Mesendoderm (in vitro differentiated cells): ENCODE data around the gene DNPH1.

Source experiments
- DNase-seq: peaks from one replicate; pipeline ENCODE4 v3.0.0; 2013
- H2AK5ac ChIP-seq: 2 replicates; pipeline ENCODE4 v1.6.1; 2013; ENCODE audit warnings: low read length, inconsistent platforms
- H2BK120ac ChIP-seq: 2 replicates; pipeline ENCODE4 v1.6.1; 2013; ENCODE audit warnings: low read depth, mild to moderate bottlenecking, low read length, moderate library complexity, mixed read lengths
- H2BK15ac ChIP-seq: replicated peaks from 2 replicates; pipeline ENCODE4 v1.6.1; 2013; ENCODE audit warnings: low read depth, mild to moderate bottlenecking, moderate library complexity
- H2BK5ac ChIP-seq: 2 replicates; pipeline ENCODE4 v1.6.1; 2013; ENCODE audit warnings: low read length, inconsistent platforms
- H3K18ac ChIP-seq: 2 replicates; pipeline ENCODE4 v1.6.1; 2013; ENCODE audit warnings: mild to moderate bottlenecking, low read length, mixed read lengths
- H3K23ac ChIP-seq: one replicate; pipeline ENCODE4 v1.6.1; 2013; ENCODE audit warnings: low read length
- H3K27ac ChIP-seq: 2 replicates; pipeline ENCODE4 v1.5.1; 2013; ENCODE audit warnings: low read depth, mild to moderate bottlenecking, inconsistent platforms, low read length, moderate library complexity
- H3K27me3 ChIP-seq: 2 replicates; pipeline ENCODE4 v1.6.1; 2013; ENCODE audit warnings: low read length, control low read depth, mild to moderate bottlenecking, inconsistent platforms; ENCODE audit not compliant: insufficient read depth, poor library complexity
- H3K36me3 ChIP-seq: 2 replicates; pipeline ENCODE4 v1.6.1; 2013; ENCODE audit warnings: low read length, inconsistent platforms; ENCODE audit not compliant: control insufficient read depth, insufficient read depth
- H3K4ac ChIP-seq: one replicate; pipeline ENCODE4 v1.6.1; 2013; ENCODE audit warnings: low read depth, mild to moderate bottlenecking, low read length, moderate library complexity
- H3K4me1 ChIP-seq: 2 replicates; pipeline ENCODE4 v1.6.1; 2013; ENCODE audit warnings: low read depth, low read length, inconsistent platforms; ENCODE audit not compliant: control insufficient read depth
- H3K4me2 ChIP-seq: 2 replicates; pipeline ENCODE4 v1.6.1; 2013; ENCODE audit warnings: low read length
- H3K4me3 ChIP-seq: 2 replicates; pipeline ENCODE4 v1.5.1; 2013; ENCODE audit warnings: mild to moderate bottlenecking, low read length
- H3K56ac ChIP-seq: one replicate; pipeline ENCODE4 v1.6.1; 2013; ENCODE audit warnings: low read length
- H3K79me1 ChIP-seq: 2 replicates; pipeline ENCODE4 v1.6.1; 2013; ENCODE audit warnings: low read length, inconsistent platforms
- H3K79me2 ChIP-seq: 2 replicates; pipeline ENCODE4 v1.6.1; 2013; ENCODE audit warnings: mild to moderate bottlenecking, low read length; ENCODE audit not compliant: control insufficient read depth, insufficient read depth
- H3K9ac ChIP-seq: 2 replicates; pipeline ENCODE4 v1.6.1; 2013; ENCODE audit warnings: low read length, inconsistent platforms
- H4K5ac ChIP-seq: one replicate; pipeline ENCODE4 v1.6.1; 2013; ENCODE audit warnings: low read length
- H4K8ac ChIP-seq: one replicate; pipeline ENCODE4 v1.6.1; 2013; ENCODE audit warnings: low read depth, mild to moderate bottlenecking, control low read depth, low read length, moderate library complexity
- WGBS: extraction: QIAGEN DNeasy Blood & Tissue Kit; methylation state at CpG from one replicate; pipeline ENCODE4 v1.1.7; 2013; ENCODE audit warnings: low lambda C conversion rate, missing lambda C conversion rate; ENCODE audit not compliant: insufficient coverage; ENCODE audit errors: extremely low coverage; 5-methylcytosine and 5-hydroxymethylcytosine counted together

The DNPH1 gene

GRCh38 chr6:43250992-43251373, 21.7 kb upstream of the DNPH1 start:
- Histone ChIP-seq H3K9ac (no peak overlapping the region), H3K4me1 (no peaks in the 10 kb centered on the region), H3K79me2 (no peaks in the 10 kb centered on the region), H2BK120ac (no peak overlapping the region), H4K5ac (no peak overlapping the region), H3K4ac (no peak overlapping the region), H2BK5ac (no peak overlapping the region), H3K27ac (no peak overlapping the region), H4K8ac (no peak overlapping the region), H3K27me3 (peaks cover under 1% of the 10 kb centered on the region), H2BK15ac (no peak overlapping the region), H3K4me2 (no peak overlapping the region), H3K4me3 (no peak overlapping the region), H3K56ac (no peak overlapping the region), H2AK5ac (no peak overlapping the region), H3K36me3 (no peaks in the 10 kb centered on the region), H3K79me1 (no peaks in the 10 kb centered on the region), H3K18ac (no peak overlapping the region), H3K23ac (no peak overlapping the region)
- no peak for DNase-seq
- no CpG with 5 or more reads among the region's 8 CpGs for WGBS

- peaks cover 20% of the 10 kb centered on the region for H3K27me3 ChIP-seq
- no peak overlapping the region for H3K27ac ChIP-seq
- no peak for DNase-seq
Observed at GRCh38 chr6:43248791-43249190, 19.5 kb upstream of the DNPH1 start.

GRCh38 chr6:43248101-43248500, 18.8 kb upstream of the DNPH1 start:
- H4K8ac ChIP-seq, result no peak overlapping the region
- H3K27ac ChIP-seq, result no peak overlapping the region
- no peak overlapping the region for H3K9ac ChIP-seq
- no peak overlapping the region for H2AK5ac ChIP-seq
- H3K36me3 ChIP-seq, result no peaks in the 10 kb centered on the region
- H3K4ac ChIP-seq, result no peak overlapping the region
- no peak overlapping the region for H3K4me3 ChIP-seq
- H2BK120ac ChIP-seq, result no peak overlapping the region
- H2BK15ac ChIP-seq, result no peak overlapping the region
- no peak overlapping the region for H2BK5ac ChIP-seq
- H3K56ac ChIP-seq, result no peak overlapping the region
- no peaks in the 10 kb centered on the region for H3K79me2 ChIP-seq
- H3K4me1 ChIP-seq, result no peaks in the 10 kb centered on the region
- no peak for DNase-seq
- H3K23ac ChIP-seq, result no peak overlapping the region
- H3K79me1 ChIP-seq, result no peaks in the 10 kb centered on the region
- WGBS, result no CpG with 5 or more reads among the region's 3 CpGs
- no peak overlapping the region for H4K5ac ChIP-seq
- no peak overlapping the region for H3K4me2 ChIP-seq
- H3K18ac ChIP-seq, result no peak overlapping the region
- H3K27me3 ChIP-seq, result peaks cover 23% of the 10 kb centered on the region

More at GRCh38 chr6:43248791-43249190, 19.5 kb upstream of the DNPH1 start:
- Histone ChIP-seq H4K5ac (no peak overlapping the region), H3K4ac (no peak overlapping the region), H3K4me3 (no peak overlapping the region), H3K23ac (no peak overlapping the region), H3K18ac (no peak overlapping the region), H3K79me2 (no peaks in the 10 kb centered on the region), H3K9ac (no peak overlapping the region), H2BK120ac (no peak overlapping the region), H2BK5ac (no peak overlapping the region), H3K79me1 (no peaks in the 10 kb centered on the region), H3K36me3 (no peaks in the 10 kb centered on the region), H4K8ac (no peak overlapping the region), H3K4me2 (no peak overlapping the region), H3K56ac (no peak overlapping the region), H2AK5ac (no peak overlapping the region), H2BK15ac (no peak overlapping the region), H3K4me1 (no peaks in the 10 kb centered on the region)

- peak overlapping the region; percentile 72 for H3K4me2 ChIP-seq
- no CpG with 5 or more reads among the region's 46 CpGs for WGBS
- H2AK5ac ChIP-seq, result no peak overlapping the region
- H2BK120ac ChIP-seq, result no peak overlapping the region
- H3K36me3 ChIP-seq, result no peaks in the 10 kb centered on the region
- H3K27ac ChIP-seq, result no peak overlapping the region
- H4K5ac ChIP-seq, result no peak overlapping the region
- H3K4me3 ChIP-seq, result peak overlapping the region; percentile 25
- DNase-seq, result peak; percentile 89
- H3K27me3 ChIP-seq, result peaks cover 30% of the 10 kb centered on the region
- H3K79me2 ChIP-seq, result no peaks in the 10 kb centered on the region
- H3K4ac ChIP-seq, result no peak overlapping the region
- H3K79me1 ChIP-seq, result no peaks in the 10 kb centered on the region
- no peaks in the 10 kb centered on the region for H3K4me1 ChIP-seq
- H2BK15ac ChIP-seq, result no peak overlapping the region
- no peak overlapping the region for H3K23ac ChIP-seq
- peak overlapping the region; percentile 51 for H3K56ac ChIP-seq
- H4K8ac ChIP-seq, result no peak overlapping the region
- peak overlapping the region; percentile 29 for H3K9ac ChIP-seq
- no peak overlapping the region for H3K18ac ChIP-seq
- no peak overlapping the region for H2BK5ac ChIP-seq
Observed at GRCh38 chr6:43247114-43247999, 18.1 kb upstream of the DNPH1 start.

- Histone ChIP-seq H3K23ac (no peak overlapping the region), H3K4me3 (peak overlapping the region; percentile 17), H3K27me3 (peaks cover 33% of the 10 kb centered on the region), H3K18ac (no peak overlapping the region), H3K4ac (no peak overlapping the region), H3K36me3 (no peaks in the 10 kb centered on the region), H3K56ac (peak overlapping the region; percentile 49), H4K5ac (no peak overlapping the region), H3K4me1 (no peaks in the 10 kb centered on the region), H3K79me1 (no peaks in the 10 kb centered on the region), H2AK5ac (no peak overlapping the region), H2BK5ac (no peak overlapping the region), H3K27ac (no peak overlapping the region), H3K4me2 (peak overlapping the region; percentile 14), H2BK15ac (no peak overlapping the region), H3K79me2 (no peaks in the 10 kb centered on the region), H2BK120ac (no peak overlapping the region), H3K9ac (peak overlapping the region; percentile 30), H4K8ac (no peak overlapping the region)
- WGBS, result no CpG with 5 or more reads among the region's 27 CpGs
- DNase-seq, result peak; percentile 89
Observed at GRCh38 chr6:43246301-43247113, 17.2 kb upstream of the DNPH1 start.
